Liver (tissue), 3 donors: ENCODE measurements around the gene IL31RA.

Experiments
- CTCF ChIP-seq: fragments of 150-350 bp; IDR thresholded peaks from 2 replicates; pipeline ENCODE4 v1.5.1; 2017; ENCODE audit warnings: improper control_type of control experiment, low read depth, low read length; ENCODE audit not compliant: missing input control
- MAX ChIP-seq: IDR thresholded peaks from 2 replicates; pipeline ENCODE4 v1.6.1; 2016; ENCODE audit warnings: antibody characterized with exemption
- RAD21 ChIP-seq, 2 donors: IDR thresholded peaks; 2 replicates each; pipeline ENCODE4 v1.6.1; 2016; ENCODE audit warnings: antibody characterized with exemption in 2 of 2, mild to moderate bottlenecking in 2 of 2
- SP1 ChIP-seq: IDR thresholded peaks from 2 replicates; pipeline ENCODE4 v1.6.1; 2018; ENCODE audit warnings: antibody characterized with exemption, mild to moderate bottlenecking
- TAF1 ChIP-seq: conservative IDR thresholded peaks from 2 replicates; pipeline ENCODE4 v1.6.1; 2016; ENCODE audit warnings: antibody characterized with exemption, mild to moderate bottlenecking
- ZBTB33 ChIP-seq: IDR thresholded peaks from 2 replicates; pipeline ENCODE4 v1.6.1; 2016; ENCODE audit warnings: antibody characterized with exemption
- donor health status: healthy.
- donor health status: healthy.

- TF ChIP-seq TAF1 (no peak), MAX (no peak), RAD21 (IDR thresholded peaks at IDR 0.05) (no peak), CTCF (no peak), SP1 (no peak), ZBTB33 (no peak)
Measured at GRCh38 chr5:55820488-55820887, 30.7 kb upstream of the IL31RA start.
